Hepatocyte (in vitro differentiated cells): ENCODE data around the gene SPEG. TPM values are rescaled to one million over a fixed set of nuclear protein-coding genes. Genes with fewer than 3 reads are reported as not detected.

ENCODE experiments used
- DNase-seq: peaks from one replicate; pipeline ENCODE4 v3.0.0-alpha.2; 2016; ENCODE audit warnings: low spot score
- H2AFZ ChIP-seq: fragments of 200-600 bp; sonication (generic); 2 replicates; pipeline ENCODE4 v1.6.0; 2016; ENCODE audit warnings: antibody characterized with exemption, mild to moderate bottlenecking
- H3K27ac ChIP-seq: fragments of 200-600 bp; sonication (generic); 2 replicates; pipeline ENCODE4 v1.5.1; 2016; ENCODE audit warnings: mild to moderate bottlenecking
- H3K27me3 ChIP-seq: fragments of 200-600 bp; sonication (generic); 2 replicates; pipeline ENCODE4 v1.6.1; 2016
- H3K36me3 ChIP-seq: fragments of 200-600 bp; sonication (generic); replicated peaks from 2 replicates; pipeline ENCODE4 v1.5.1; 2016; ENCODE audit warnings: low read depth; ENCODE audit not compliant: insufficient read depth
- H3K4me1 ChIP-seq: fragments of 200-600 bp; sonication (generic); 2 replicates; pipeline ENCODE4 v1.5.1; 2016; ENCODE audit warnings: mild to moderate bottlenecking, moderate library complexity; ENCODE audit not compliant: insufficient read depth
- H3K4me2 ChIP-seq: fragments of 200-600 bp; sonication (generic); 2 replicates; pipeline ENCODE4 v1.6.0; 2016
- H3K4me3 ChIP-seq: fragments of 200-600 bp; sonication (generic); 2 replicates; pipeline ENCODE4 v1.5.1; 2016; ENCODE audit warnings: mild to moderate bottlenecking
- H3K79me2 ChIP-seq: fragments of 200-600 bp; sonication (generic); 2 replicates; pipeline ENCODE4 v1.6.0; 2017; ENCODE audit warnings: mild to moderate bottlenecking
- H3K9me2 ChIP-seq: fragments of 200-600 bp; sonication (generic); replicated peaks from 2 replicates; pipeline ENCODE4 v1.6.0; 2017; ENCODE audit warnings: mild to moderate bottlenecking; ENCODE audit not compliant: insufficient read depth
- H3K9me3 ChIP-seq: fragments of 200-600 bp; sonication (generic); 2 replicates; pipeline ENCODE4 v1.5.1; 2016; ENCODE audit warnings: low read depth, mild to moderate bottlenecking
- H4K20me1 ChIP-seq: fragments of 200-600 bp; sonication (generic); 2 replicates; pipeline ENCODE4 v1.6.0; 2016; ENCODE audit warnings: mild to moderate bottlenecking; ENCODE audit not compliant: insufficient read depth, poor library complexity, severe bottlenecking
- CTCF ChIP-seq: fragments of 200-600 bp; sonication (generic); IDR thresholded peaks from 2 replicates; pipeline ENCODE4 v1.5.1; 2016; ENCODE audit warnings: antibody characterized with exemption, mild to moderate bottlenecking; ENCODE audit not compliant: poor library complexity
- EZH2 ChIP-seq: fragments of 200-600 bp; sonication (generic); IDR thresholded peaks from 2 replicates; pipeline ENCODE4 v1.6.1; 2016; ENCODE audit warnings: antibody characterized with exemption, mild to moderate bottlenecking, borderline replicate concordance
- EZH2phosphoT487 ChIP-seq: fragments of 200-600 bp; sonication (generic); IDR thresholded peaks from one replicate; pipeline ENCODE4 v1.6.1; 2018; ENCODE audit warnings: antibody characterized with exemption, mild to moderate bottlenecking, low read depth, moderate library complexity; ENCODE audit not compliant: unreplicated experiment, severe bottlenecking
- whole genome bisulfite sequencing: methylation state at CpG from one replicate; pipeline ENCODE4 v1.1.6; 2016; ENCODE audit warnings: low lambda C conversion rate; ENCODE audit errors: missing lambda C conversion rate; 5-methylcytosine and 5-hydroxymethylcytosine counted together
- polyA plus RNA-seq: library from polyadenylated mRNA; unstranded; fragments of >200 nt; fragmentation: Nextera tagmentation; extraction: Ambion mirVana; gene quantifications from 2 replicates; pipeline ENCODE4 v1.2.1, GENCODE V29; 2016
- total RNA-seq: library from RNA; depleted of rRNA; stranded (reverse); fragments of >200 nt; gene quantifications from 2 replicates; pipeline ENCODE4 v1.2.3, GENCODE V29; 2014

The SPEG gene
- total and polyA plus RNA-seq, 2 experiments from 2014 or later = 21.6 to 40.0 TPM

- Histone ChIP-seq H4K20me1 (no peaks in the 10 kb centered on the region), H3K27me3 (peaks cover 27% of the 10 kb centered on the region), H3K27ac (no peak overlapping the region), H3K9me3 (no peaks in the 10 kb centered on the region), H2AFZ (no peak overlapping the region), H3K36me3 (no peaks in the 10 kb centered on the region), H3K4me1 (no peaks in the 10 kb centered on the region), H3K9me2 (no peaks in the 10 kb centered on the region), H3K4me2 (no peak overlapping the region), H3K79me2 (no peaks in the 10 kb centered on the region), H3K4me3 (no peak overlapping the region)
- WGBS = 87% methylated on average over 8 of the region's 8 CpGs
- TF ChIP-seq EZH2 (no peak), CTCF (no peak), EZH2phosphoT487 (no peak)
- DNase-seq = no peak
These were observed 97.7 kb downstream of the SPEG start for GRCh38 chr2:219532378-219532649.

GRCh38 chr2:219533930-219534661 is 99.5 kb downstream of the SPEG start:
- WGBS = 74% methylated on average over 6 of the region's 6 CpGs
- TF ChIP-seq EZH2 = no peak
- TF ChIP-seq CTCF = no peak
- TF ChIP-seq EZH2phosphoT487 = no peak
- Histone ChIP-seq H3K36me3 (no peaks in the 10 kb centered on the region), H3K27me3 (peaks cover 9% of the 10 kb centered on the region), H4K20me1 (peaks cover 8% of the 10 kb centered on the region), H3K27ac (no peak overlapping the region), H3K4me1 (peaks cover 12% of the 10 kb centered on the region), H3K79me2 (no peaks in the 10 kb centered on the region), H2AFZ (no peak overlapping the region), H3K9me3 (no peaks in the 10 kb centered on the region), H3K4me3 (no peak overlapping the region), H3K9me2 (no peaks in the 10 kb centered on the region), H3K4me2 (no peak overlapping the region)
- DNase-seq = no peak

- Histone ChIP-seq H3K9me3 (no peaks in the 10 kb centered on the region), H3K36me3 (no peaks in the 10 kb centered on the region), H2AFZ (no peak overlapping the region), H3K27me3 (no peaks in the 10 kb centered on the region), H3K4me2 (no peak overlapping the region), H3K9me2 (no peaks in the 10 kb centered on the region), H4K20me1 (peaks cover 14% of the 10 kb centered on the region), H3K27ac (no peak overlapping the region), H3K4me1 (peaks cover 12% of the 10 kb centered on the region), H3K4me3 (no peak overlapping the region), H3K79me2 (peaks cover 7% of the 10 kb centered on the region)
- TF ChIP-seq EZH2 (no peak), EZH2phosphoT487 (no peak), CTCF (no peak)
- WGBS = 88% methylated on average over 8 of the region's 16 CpGs
- DNase-seq = no peak
These were observed 101.8 kb downstream of the SPEG start for GRCh38 chr2:219536425-219536824.
